Right atrium auricular region (tissue), 2 donors: ENCODE results near the gene MMP15. TPM values are rescaled to one million over a fixed set of nuclear protein-coding genes. Genes with fewer than 3 reads are reported as not detected.

Experiments
- DNase-seq: peaks from one replicate; pipeline ENCODE4 v3.0.0-alpha.2; 2019; ENCODE audit warnings: low spot score
- H3K27ac ChIP-seq, 2 donors: fragments of 200-600 bp; sonication (generic); 1 replicate in 1 of 2; 2 replicates in 1 of 2; pipeline ENCODE4 v1.5.1; 2016 to 2019
- H3K27me3 ChIP-seq, 2 donors: fragments of 200-600 bp; sonication (generic); one replicate each; pipeline versions ENCODE4 v1.5.1 to v1.6.0; 2017 to 2019
- H3K36me3 ChIP-seq: fragments of 200-600 bp; sonication (generic); one replicate; pipeline ENCODE4 v1.5.1; 2016
- H3K4me1 ChIP-seq, 2 donors: fragments of 200-600 bp; sonication (generic); one replicate each; pipeline versions ENCODE4 v1.5.1 to v1.6.0; 2017 to 2019
- H3K4me3 ChIP-seq, 2 donors: fragments of 200-600 bp; sonication (generic); 1 replicate in 1 of 2; 2 replicates in 1 of 2; pipeline ENCODE4 v1.5.1; 2017 to 2019; ENCODE audit warnings: mild to moderate bottlenecking in 1 of 2, moderate library complexity in 1 of 2
- H3K9me3 ChIP-seq, 2 donors: fragments of 200-600 bp; sonication (generic); one replicate each; pipeline ENCODE4 v1.5.1; 2019
- total RNA-seq, 2 donors: library from RNA; depleted of rRNA; stranded (reverse); fragments of >200 nt; gene quantifications; one replicate each; pipeline ENCODE4 v1.1.0, GENCODE V29; 2016
- TF ChIP-seq, protein P1 (sequence below), 2 donors: fragments of 200-600 bp; sonication (generic); IDR thresholded peaks; one replicate each; pipeline ENCODE4 v1.5.1; 2019; ENCODE audit warnings: antibody characterized with exemption in 2 of 2

The MMP15 gene
- total RNA-seq, 2 donors from 2014 or later, result 36.9 to 52.3 TPM

- H3K9me3 ChIP-seq, result no peaks in the 10 kb centered on the region
- H3K36me3 ChIP-seq, result peaks cover 37% of the 10 kb centered on the region
- H3K4me1 ChIP-seq, result peaks cover 0 to 38% of the 10 kb centered on the region in 2 donors
- DNase-seq, result no peak
- no peak overlapping the region for H3K4me3 ChIP-seq
- no peaks in the 10 kb centered on the region for H3K27me3 ChIP-seq
- TF ChIP-seq, protein P1, sequence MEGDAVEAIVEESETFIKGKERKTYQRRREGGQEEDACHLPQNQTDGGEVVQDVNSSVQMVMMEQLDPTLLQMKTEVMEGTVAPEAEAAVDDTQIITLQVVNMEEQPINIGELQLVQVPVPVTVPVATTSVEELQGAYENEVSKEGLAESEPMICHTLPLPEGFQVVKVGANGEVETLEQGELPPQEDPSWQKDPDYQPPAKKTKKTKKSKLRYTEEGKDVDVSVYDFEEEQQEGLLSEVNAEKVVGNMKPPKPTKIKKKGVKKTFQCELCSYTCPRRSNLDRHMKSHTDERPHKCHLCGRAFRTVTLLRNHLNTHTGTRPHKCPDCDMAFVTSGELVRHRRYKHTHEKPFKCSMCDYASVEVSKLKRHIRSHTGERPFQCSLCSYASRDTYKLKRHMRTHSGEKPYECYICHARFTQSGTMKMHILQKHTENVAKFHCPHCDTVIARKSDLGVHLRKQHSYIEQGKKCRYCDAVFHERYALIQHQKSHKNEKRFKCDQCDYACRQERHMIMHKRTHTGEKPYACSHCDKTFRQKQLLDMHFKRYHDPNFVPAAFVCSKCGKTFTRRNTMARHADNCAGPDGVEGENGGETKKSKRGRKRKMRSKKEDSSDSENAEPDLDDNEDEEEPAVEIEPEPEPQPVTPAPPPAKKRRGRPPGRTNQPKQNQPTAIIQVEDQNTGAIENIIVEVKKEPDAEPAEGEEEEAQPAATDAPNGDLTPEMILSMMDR (IDR thresholded peaks at IDR 0.05), result no peak
- peak overlapping the region; percentile 6 to 87 for H3K27ac ChIP-seq
These were observed 27.1 kb upstream of the MMP15 start for GRCh38 chr16:57998486-57998885.

DNA sequence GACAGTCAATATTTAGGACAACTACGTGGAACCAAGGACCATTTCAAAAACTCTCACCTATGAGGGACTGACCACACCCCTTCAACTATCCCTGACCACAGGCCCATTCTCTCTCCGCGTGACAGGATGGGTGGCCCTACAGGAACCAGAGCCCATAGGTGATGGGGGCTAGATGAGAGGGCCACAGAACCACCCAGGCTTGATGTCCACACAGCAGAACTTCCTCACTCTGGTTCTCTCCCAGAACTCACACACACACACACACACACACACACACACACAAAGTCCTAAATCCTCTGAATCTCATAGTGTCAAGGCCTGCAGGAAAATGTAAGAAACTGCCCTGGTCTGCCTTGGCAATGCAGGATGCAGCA lies 26.6 kb upstream of the MMP15 start:
- TF ChIP-seq, protein P1 (IDR thresholded peaks at IDR 0.05), result no peak
- no peak for DNase-seq
- H3K4me1 ChIP-seq, result peaks cover 0 to 38% of the 10 kb centered on the region in 2 donors
- peak overlapping the region; percentile 87 to 94 for H3K27ac ChIP-seq
- H3K9me3 ChIP-seq, result no peaks in the 10 kb centered on the region
- no peaks in the 10 kb centered on the region for H3K27me3 ChIP-seq
- peak overlapping the region in 1 of 2 donors; percentile 70 for H3K4me3 ChIP-seq
- peaks cover 37% of the 10 kb centered on the region for H3K36me3 ChIP-seq

DNA sequence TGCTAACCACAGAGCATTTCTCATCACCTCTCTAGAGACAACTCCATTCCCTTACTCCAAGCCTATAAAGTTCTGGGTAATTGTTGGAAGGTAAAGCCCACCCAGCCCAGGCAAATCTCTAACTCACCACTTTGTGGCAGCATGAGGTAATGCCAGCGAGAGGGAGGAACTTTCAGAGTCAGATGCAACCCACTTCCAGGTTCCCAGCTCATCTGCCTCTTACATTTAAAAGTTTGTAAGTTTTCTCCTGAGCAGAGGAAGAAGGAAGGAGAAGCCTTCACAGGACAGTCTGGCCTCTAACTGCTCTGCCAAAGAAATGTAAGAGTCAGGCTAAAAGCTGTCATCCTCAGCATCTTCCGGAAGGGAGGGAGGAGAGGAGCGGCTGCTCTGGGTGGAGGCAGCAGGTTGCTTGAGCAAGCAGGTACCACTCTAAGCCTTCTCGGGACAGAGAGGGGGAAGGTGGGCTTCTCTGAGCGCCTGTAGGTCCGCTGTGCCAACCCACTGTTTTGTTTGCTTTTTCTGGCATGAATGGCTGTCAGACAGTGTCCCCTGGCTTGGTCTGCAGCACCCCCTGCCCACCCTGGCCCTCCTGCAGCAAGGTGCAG lies 26.1 kb upstream of the MMP15 start:
- peaks cover 37% of the 10 kb centered on the region for H3K36me3 ChIP-seq
- H3K27ac ChIP-seq, result peak overlapping the region; percentile 87 to 94
- no peaks in the 10 kb centered on the region for H3K27me3 ChIP-seq
- TF ChIP-seq, protein P1 (IDR thresholded peaks at IDR 0.05), result no peak
- no peak for DNase-seq
- H3K4me1 ChIP-seq, result peaks cover 0 to 38% of the 10 kb centered on the region in 2 donors
- H3K4me3 ChIP-seq, result peak overlapping the region; percentile 70 to 79
- H3K9me3 ChIP-seq, result no peaks in the 10 kb centered on the region

- Histone ChIP-seq H3K27me3 (no peaks in the 10 kb centered on the region), H3K4me3 (peak within 1 kb of the TSS; percentile 70 to 79), H3K9me3 (no peaks in the 10 kb centered on the region), H3K4me1 (peaks cover 0 to 40% of the 10 kb centered on the region in 2 donors), H3K36me3 (peaks cover 30% of the 10 kb centered on the region), H3K27ac (peak within 1 kb of the TSS; percentile 87 to 94)
- TF ChIP-seq, protein P1 (IDR thresholded peaks at IDR 0.05), result no peak
- DNase-seq, result no peak
These were observed 25.4 kb upstream of the MMP15 start, which contains the start of gene ZNF319 for GRCh38 chr16:57999971-58000705. TSS of gene ZNF319 (minus strand) at chr16:58000672. CDS start at chr16:57998265, 2,407 bp downstream.

DNA sequence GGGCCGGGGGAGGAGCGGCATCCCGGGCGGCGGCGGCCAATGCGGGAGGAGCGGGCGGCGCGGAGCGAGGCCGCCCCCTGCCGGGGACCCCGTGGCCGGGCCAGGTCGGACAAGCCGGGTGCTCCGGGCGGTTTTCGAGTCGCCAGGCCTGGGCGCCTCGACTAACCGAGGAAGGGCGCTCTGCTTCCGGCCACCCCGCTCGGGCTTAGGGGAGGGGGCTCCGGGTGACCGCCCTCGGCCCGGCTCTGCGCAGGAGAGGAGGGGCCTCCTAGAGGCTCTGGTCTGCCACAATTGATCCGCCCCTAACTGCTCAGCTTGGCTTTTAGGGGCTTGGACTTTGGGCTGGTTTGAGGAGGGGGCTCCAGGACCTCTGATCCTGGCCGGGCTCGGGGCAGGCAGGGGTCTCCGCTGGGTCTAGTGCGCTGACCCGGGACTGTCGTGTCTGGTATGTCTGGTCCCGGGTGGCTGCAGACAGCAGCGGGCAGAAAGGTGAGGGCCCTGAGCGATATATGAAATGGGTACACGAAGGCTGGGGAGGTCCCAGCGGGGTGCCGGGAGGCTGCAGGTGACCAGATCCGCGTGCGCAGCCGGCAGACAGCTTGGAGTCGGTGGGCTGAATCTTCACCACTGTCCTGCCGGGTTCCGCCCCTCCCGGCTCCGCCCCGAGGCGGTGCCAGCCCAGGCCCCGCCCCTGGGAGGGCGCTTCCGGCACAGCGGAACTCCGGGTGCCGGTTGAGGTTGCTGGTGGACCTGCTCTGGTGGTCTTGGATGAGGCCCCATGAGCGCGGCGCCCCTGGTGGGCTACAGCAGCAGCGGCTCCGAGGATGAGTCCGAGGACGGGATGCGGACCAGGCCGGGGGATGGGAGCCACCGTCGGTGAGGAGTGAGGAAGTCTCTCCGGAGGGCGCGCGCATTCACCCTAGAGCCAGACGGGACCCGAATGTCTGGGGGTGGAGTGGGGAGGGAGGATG lies 24.6 kb upstream of the MMP15 start, which contains the start of gene USB1:
Gene USB1 (plus strand): TSS at position 702 of the 971 bp plus-strand sequence. CDS start 77 bp downstream, at position 779.
- H3K27ac ChIP-seq, result peak within 1 kb of the TSS; percentile 87 to 94
- peak; percentile 83 for DNase-seq
- H3K4me1 ChIP-seq, result peaks cover 0 to 41% of the 10 kb centered on the region in 2 donors
- peaks cover 22% of the 10 kb centered on the region for H3K36me3 ChIP-seq
- H3K27me3 ChIP-seq, result no peaks in the 10 kb centered on the region
- TF ChIP-seq, protein P1 (IDR thresholded peaks at IDR 0.05), result peak; percentile 81 to 90
- H3K4me3 ChIP-seq, result peak within 1 kb of the TSS; percentile 70 to 79
- H3K9me3 ChIP-seq, result no peaks in the 10 kb centered on the region
